HG02588 (cell line): ENCODE measurements around the gene MYOZ1.

ENCODE experiments used
- ATAC-seq: cut with Tn5 transposase; IDR thresholded peaks from one replicate; pipeline ENCODE4 v1.9.1; 2021; ENCODE audit warnings: mild to moderate bottlenecking, moderate library complexity; ENCODE audit not compliant: unreplicated experiment

Gene MYOZ1

GRCh38 chr10:73601486-73601921 is 39.8 kb downstream of the MYOZ1 start:
- no peak for ATAC-seq

GRCh38 chr10:73597346-73597745 is 43.9 kb downstream of the MYOZ1 start:
- ATAC-seq: no peak

- ATAC-seq: no peak
Measured at GRCh38 chr10:73593812-73594211, 47.5 kb downstream of the MYOZ1 start.

GRCh38 chr10:73593110-73593509 is 48.2 kb downstream of the MYOZ1 start:
- no peak for ATAC-seq

- ATAC-seq: no peak
Measured at GRCh38 chr10:73591935-73592699, 49.2 kb downstream of the MYOZ1 start.

GRCh38 chr10:73590881-73591799 is 50.1 kb downstream of the MYOZ1 start, which contains the start of gene USP54:
TSS of gene USP54 (minus strand) at chr10:73591342. CDS start at chr10:73575658, 15,684 bp downstream.
- no peak for ATAC-seq

- ATAC-seq: no peak
Measured at GRCh38 chr10:73589563-73590126, 51.6 kb downstream of the MYOZ1 start.

GRCh38 chr10:73588656-73589055 is 52.6 kb downstream of the MYOZ1 start:
- no peak for ATAC-seq

- no peak for ATAC-seq
Measured at GRCh38 chr10:73586583-73586984, 54.7 kb downstream of the MYOZ1 start.

- ATAC-seq: no peak
Measured at GRCh38 chr10:73585327-73585726, 55.9 kb downstream of the MYOZ1 start.

GRCh38 chr10:73584737-73585136 is 56.5 kb downstream of the MYOZ1 start:
- no peak for ATAC-seq

GRCh38 chr10:73581918-73582317 is 59.4 kb downstream of the MYOZ1 start:
- no peak for ATAC-seq
